GM12874 (cell line): ENCODE data around the gene OAS1.

Experiments used
- TF ChIP-seq, protein P1 (sequence below): IDR thresholded peaks from 2 replicates; pipeline ENCODE4 v1.5.1; 2011; ENCODE audit warnings: low read depth, mild to moderate bottlenecking, control low read depth, low read length, moderate library complexity; ENCODE audit not compliant: insufficient read depth

Gene OAS1

DNA sequence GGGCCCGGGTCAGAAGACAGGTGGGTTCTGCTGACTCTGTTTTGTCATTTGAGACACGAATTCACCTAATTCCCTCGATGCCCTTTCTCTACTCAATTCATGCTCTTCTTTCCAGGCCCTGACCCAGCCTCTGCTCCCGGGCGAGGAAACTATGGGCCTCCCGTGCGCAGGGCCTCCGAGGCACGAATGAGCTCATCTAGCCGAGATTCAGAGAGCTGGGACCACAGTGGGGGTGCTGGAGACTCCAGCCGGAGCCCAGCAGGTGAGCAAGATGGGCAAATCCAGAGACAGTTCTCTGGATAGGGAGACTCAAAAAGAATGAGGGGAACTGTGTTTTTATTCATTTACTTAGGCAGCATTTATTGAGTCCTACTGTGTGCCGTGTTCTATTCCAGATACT is 37.0 kb upstream of the OAS1 start:
- TF ChIP-seq, protein P1, sequence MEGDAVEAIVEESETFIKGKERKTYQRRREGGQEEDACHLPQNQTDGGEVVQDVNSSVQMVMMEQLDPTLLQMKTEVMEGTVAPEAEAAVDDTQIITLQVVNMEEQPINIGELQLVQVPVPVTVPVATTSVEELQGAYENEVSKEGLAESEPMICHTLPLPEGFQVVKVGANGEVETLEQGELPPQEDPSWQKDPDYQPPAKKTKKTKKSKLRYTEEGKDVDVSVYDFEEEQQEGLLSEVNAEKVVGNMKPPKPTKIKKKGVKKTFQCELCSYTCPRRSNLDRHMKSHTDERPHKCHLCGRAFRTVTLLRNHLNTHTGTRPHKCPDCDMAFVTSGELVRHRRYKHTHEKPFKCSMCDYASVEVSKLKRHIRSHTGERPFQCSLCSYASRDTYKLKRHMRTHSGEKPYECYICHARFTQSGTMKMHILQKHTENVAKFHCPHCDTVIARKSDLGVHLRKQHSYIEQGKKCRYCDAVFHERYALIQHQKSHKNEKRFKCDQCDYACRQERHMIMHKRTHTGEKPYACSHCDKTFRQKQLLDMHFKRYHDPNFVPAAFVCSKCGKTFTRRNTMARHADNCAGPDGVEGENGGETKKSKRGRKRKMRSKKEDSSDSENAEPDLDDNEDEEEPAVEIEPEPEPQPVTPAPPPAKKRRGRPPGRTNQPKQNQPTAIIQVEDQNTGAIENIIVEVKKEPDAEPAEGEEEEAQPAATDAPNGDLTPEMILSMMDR: no peak

DNA sequence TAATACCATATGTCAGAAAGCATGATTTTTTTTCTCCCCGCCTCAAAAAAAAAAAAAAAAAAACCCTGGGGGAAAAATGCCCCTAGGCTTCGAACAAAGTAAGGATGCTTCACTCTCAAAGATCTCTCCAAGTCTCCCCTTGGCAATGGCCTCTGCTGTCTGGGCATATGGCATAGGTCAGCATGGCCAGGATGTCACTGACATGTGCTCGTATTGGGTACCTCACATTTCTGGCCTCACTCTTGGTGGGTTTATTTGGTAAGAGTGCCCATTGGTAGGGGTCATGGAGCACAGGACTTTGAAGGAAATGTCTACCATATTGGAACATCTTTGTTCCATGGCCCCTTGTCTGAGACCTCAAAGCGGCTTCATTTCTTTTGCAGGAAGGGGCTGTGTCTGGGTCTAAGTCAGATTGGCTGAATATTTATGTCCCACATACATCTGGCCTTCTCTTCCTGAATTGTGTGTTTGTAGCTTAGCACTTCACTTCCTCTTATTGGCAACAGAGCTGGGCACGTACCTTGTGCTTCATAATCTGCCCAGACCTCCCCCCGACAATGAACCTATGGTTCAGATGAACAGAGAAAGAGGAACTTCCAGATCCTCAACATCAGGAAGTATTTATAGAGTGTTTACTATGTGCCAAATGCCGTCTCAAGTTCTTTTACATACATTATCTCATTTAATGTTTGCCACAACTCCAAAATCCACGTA is 36.3 kb upstream of the OAS1 start:
- TF ChIP-seq, protein P1: no peak

DNA sequence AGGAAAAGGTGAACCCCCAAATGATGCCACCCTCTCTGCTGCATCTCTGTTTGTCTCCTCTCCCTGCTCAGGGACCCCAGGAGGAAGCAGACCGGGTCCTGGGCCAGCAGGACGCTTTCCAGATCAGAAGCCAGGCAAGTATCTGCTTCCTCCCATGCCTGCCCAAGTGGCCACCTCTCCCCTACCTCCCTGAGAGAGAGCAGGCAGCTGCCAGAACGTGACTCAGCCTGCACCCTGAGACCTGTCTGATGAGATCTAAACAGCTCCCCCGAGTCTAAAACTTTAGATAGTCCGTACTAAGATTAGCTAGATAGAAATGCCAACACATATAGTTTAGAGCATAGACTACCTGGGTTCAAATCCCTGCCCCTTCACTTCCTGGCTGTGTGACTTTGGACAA is 31.2 kb upstream of the OAS1 start:
- TF ChIP-seq, protein P1: no peak

DNA sequence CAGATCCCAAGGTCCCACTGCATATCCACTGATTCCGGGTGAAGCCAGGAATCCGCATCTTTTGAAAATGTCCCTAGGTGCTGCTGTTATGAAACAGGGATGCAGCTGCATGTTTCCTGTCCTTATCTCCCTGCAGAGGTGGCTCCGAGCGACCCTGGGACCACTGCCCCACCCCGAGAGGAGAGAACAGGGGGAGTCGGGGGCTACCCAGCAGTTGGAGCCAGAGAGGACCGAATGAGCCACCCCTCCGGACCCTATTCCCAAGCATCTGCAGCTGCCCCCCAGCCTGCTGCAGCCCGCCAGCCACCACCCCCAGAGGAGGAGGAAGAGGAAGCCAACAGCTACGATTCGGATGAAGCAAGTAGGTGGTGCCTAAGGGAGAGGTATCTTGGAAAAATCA is 30.3 kb upstream of the OAS1 start:
- TF ChIP-seq, protein P1: no peak

DNA sequence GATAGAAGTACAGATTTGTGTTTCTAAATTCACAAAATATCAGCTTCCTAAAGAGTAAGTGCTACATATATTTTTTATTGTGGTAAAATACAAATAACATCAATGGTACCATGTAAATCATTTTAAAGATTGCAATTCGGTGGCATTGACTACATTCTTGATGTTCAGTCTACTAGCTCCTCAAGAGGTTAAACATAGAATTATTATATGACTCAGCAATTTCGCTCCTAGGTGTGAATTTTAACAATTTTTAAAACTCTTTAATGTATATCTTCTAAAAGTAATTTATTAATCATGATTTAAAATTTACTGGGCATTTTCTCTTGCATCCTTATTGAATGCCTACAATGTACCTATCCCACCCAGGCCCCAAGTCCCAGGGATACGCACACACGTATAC is 29.8 kb upstream of the OAS1 start:
- TF ChIP-seq, protein P1: no peak

DNA sequence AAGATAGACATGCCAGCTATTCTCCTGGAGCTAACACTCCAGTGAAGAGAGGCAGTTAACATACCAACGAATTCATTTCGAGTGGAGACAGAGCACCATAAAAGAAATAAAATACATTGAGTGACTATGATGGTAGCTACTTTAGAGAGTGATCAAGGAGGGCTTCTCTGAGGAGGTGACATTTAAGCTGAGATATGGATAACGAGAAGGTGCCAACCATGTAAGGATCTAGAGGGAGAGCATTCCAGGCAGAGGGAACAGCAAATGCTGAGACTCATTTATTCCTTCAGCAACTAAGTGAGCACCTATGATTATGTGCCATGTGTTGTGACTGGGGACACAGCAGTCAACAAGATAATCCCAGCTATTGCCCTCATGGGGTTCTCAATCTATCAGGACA is 28.3 kb upstream of the OAS1 start:
- TF ChIP-seq, protein P1: no peak

DNA sequence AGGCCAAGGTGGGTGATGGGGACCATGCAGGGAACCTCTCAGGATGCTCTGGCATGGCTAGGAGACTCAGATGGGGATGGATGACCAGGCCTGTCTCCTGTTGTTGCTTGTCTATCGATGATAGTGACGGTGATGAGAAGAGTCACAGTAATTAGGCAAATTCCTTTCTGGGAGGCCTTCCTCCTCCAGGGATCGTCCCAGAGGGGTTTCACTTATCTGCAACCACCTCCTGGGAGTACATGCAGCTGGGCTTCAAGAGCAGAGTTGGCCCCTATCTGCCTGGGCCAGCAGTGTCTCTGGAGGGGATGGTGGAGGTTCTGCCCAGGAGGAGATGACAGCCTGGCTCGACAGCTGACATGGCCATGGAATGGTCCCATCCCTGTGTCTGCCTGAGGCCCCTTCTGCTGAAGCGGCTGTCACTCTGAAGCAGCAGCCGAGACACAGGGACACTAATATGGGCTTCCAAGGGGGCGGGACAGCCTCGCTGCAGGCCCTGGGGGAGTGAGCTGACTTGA is 27.5 kb upstream of the OAS1 start:
- TF ChIP-seq, protein P1: no peak
